HEK293T (cell line): ENCODE measurements around the gene TPD52L2.

Source experiments
- FOXA1 ChIP-seq: fragments of 450-650 bp; IDR thresholded peaks from 2 replicates; pipeline ENCODE4 v1.6.1; 2016; ENCODE audit warnings: mild to moderate bottlenecking
- SUZ12 ChIP-seq: fragments of 450-650 bp; IDR thresholded peaks from 2 replicates; pipeline ENCODE4 v1.6.1; 2016; ENCODE audit warnings: mild to moderate bottlenecking

DNA sequence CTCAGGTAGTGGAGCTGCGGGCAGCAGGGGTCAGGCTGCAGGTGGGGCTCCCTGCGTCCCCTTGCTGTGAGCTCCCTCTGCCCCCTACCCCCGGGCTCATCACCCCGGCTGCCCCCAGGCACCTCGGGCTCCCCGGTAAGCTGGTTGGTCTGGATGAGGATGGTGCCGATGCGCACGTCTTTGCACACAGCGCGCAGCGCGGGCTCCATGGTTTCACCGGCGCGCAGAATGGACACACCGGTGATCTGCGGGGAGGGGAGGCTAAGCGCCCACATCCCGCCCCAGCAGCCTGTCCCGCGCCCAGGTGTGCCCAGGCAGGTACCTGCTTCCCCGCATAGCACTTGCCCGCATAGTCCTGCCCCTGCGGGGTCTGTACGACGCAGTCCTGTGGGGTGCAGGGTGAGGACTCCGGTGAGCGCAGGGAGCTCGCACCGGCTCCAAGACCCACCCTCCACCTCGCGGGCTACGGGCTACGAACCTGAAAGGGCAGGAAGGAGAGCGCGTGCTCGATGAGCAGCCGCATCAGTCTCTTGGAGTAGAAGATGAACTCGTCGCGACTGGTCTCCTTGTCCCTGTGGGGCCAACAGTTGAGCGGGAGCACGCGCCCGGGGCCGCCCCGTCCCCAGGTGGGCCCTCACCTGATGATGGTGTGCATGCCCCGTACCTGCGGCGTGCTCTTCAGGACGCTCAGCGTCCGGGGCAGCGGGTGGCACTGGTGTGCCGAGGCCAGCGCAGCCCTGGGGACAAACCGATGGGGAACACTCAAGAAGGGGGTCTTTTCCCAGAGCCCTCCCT, 75.6 kb downstream of the TPD52L2 start:
- TF ChIP-seq FOXA1 (no peak), SUZ12 (no peak)
